GM23248 (cell line): ENCODE measurements around the gene FKBP10.

Experiments used
- EZH2 ChIP-seq: fragments of 200-600 bp; sonication (generic); IDR thresholded peaks from 2 replicates; pipeline ENCODE4 v1.6.1; 2018; ENCODE audit warnings: antibody characterized with exemption, mild to moderate bottlenecking; ENCODE audit not compliant: insufficient read depth, poor library complexity, severe bottlenecking
- EZH2phosphoT487 ChIP-seq: fragments of 200-600 bp; sonication (generic); IDR thresholded peaks from 2 replicates; pipeline ENCODE4 v1.6.1; 2018; ENCODE audit warnings: antibody characterized with exemption, moderate library complexity, mild to moderate bottlenecking, low read depth; ENCODE audit not compliant: insufficient read depth

- TF ChIP-seq EZH2 (no peak), EZH2phosphoT487 (no peak)
Observed at GRCh38 chr17:41810659-41811548, 1.9 kb upstream of the FKBP10 start.
